ENCODE data around the gene FBXO21.
"Not testable (repeated sequence)": the region's sequence is repeated elsewhere in the genome, so short reads cannot be mapped to it uniquely, and the experiment has no call there.

The FBXO21 gene

GRCh38 chr12:117199956-117200744, 9.9 kb upstream of the FBXO21 start:
- not testable (repeated sequence) for DNase-seq (ENCODE audit: low spot score)

GRCh38 chr12:117196334-117196733, 6.1 kb upstream of the FBXO21 start:
- not testable (repeated sequence) for DNase-seq (ENCODE audit: low spot score)

GRCh38 chr12:117195027-117195426, 4.8 kb upstream of the FBXO21 start:
- not testable (repeated sequence) for DNase-seq (ENCODE audit: low spot score)

- DNase-seq (ENCODE audit: low spot score) = no peak
These were observed 3.6 kb upstream of the FBXO21 start for GRCh38 chr12:117193903-117194302.

- DNase-seq (ENCODE audit: low spot score) = not testable (repeated sequence)
These were observed 2.3 kb upstream of the FBXO21 start for GRCh38 chr12:117192581-117192980.

GRCh38 chr12:117192057-117192456, 1.8 kb upstream of the FBXO21 start:
- DNase-seq (ENCODE audit: low spot score) = no peak

GRCh38 chr12:117189725-117190209, 503 bp downstream of the FBXO21 start:
- peak; percentile 29 for DNase-seq (ENCODE audit: low spot score)

GRCh38 chr12:117188961-117189724, 1.1 kb downstream of the FBXO21 start:
- DNase-seq (ENCODE audit: low spot score) = no peak

GRCh38 chr12:117188121-117188665, 2.1 kb downstream of the FBXO21 start:
- no peak for DNase-seq (ENCODE audit: low spot score)

GRCh38 chr12:117187421-117187820, 2.8 kb downstream of the FBXO21 start:
- no peak for DNase-seq (ENCODE audit: low spot score)

- no peak for DNase-seq (ENCODE audit: low spot score)
These were observed 7.4 kb downstream of the FBXO21 start for GRCh38 chr12:117182866-117183265.

GRCh38 chr12:117181468-117181843, 8.8 kb downstream of the FBXO21 start:
- not testable (repeated sequence) for DNase-seq (ENCODE audit: low spot score)

- no peak for DNase-seq (ENCODE audit: low spot score)
These were observed 9.4 kb downstream of the FBXO21 start for GRCh38 chr12:117180758-117181467.

GRCh38 chr12:117178745-117179144, 11.5 kb downstream of the FBXO21 start:
- no peak for DNase-seq (ENCODE audit: low spot score)

- no peak for DNase-seq (ENCODE audit: low spot score)
These were observed 12.0 kb downstream of the FBXO21 start for GRCh38 chr12:117178301-117178700.

GRCh38 chr12:117172168-117172567, 18.1 kb downstream of the FBXO21 start:
- no peak for DNase-seq (ENCODE audit: low spot score)

GRCh38 chr12:117171499-117172162, 18.6 kb downstream of the FBXO21 start:
- no peak for DNase-seq (ENCODE audit: low spot score)

GRCh38 chr12:117169548-117169947, 20.7 kb downstream of the FBXO21 start:
- no peak for DNase-seq (ENCODE audit: low spot score)

GRCh38 chr12:117168976-117169375, 21.3 kb downstream of the FBXO21 start:
- DNase-seq (ENCODE audit: low spot score) = no peak

GRCh38 chr12:117167769-117168168, 22.5 kb downstream of the FBXO21 start:
- DNase-seq (ENCODE audit: low spot score) = no peak

- no peak for DNase-seq (ENCODE audit: low spot score)
These were observed 24.2 kb downstream of the FBXO21 start for GRCh38 chr12:117166107-117166506.

GRCh38 chr12:117165342-117165741, 24.9 kb downstream of the FBXO21 start:
- DNase-seq (ENCODE audit: low spot score) = no peak

Data from HuH-7 (cell line).